Measurements from ENCODE around the gene IDH1.
"Not testable (repeated sequence)": the region's sequence is repeated elsewhere in the genome, so short reads cannot be mapped to it uniquely, and the experiment has no call there.

The IDH1 gene

GRCh38 chr2:208256192-208256782 is 1.4 kb upstream of the IDH1 start:
- no peak for DNase-seq

GRCh38 chr2:208255557-208256106 is 761 bp upstream of the IDH1 start:
- no peak for DNase-seq

DNA sequence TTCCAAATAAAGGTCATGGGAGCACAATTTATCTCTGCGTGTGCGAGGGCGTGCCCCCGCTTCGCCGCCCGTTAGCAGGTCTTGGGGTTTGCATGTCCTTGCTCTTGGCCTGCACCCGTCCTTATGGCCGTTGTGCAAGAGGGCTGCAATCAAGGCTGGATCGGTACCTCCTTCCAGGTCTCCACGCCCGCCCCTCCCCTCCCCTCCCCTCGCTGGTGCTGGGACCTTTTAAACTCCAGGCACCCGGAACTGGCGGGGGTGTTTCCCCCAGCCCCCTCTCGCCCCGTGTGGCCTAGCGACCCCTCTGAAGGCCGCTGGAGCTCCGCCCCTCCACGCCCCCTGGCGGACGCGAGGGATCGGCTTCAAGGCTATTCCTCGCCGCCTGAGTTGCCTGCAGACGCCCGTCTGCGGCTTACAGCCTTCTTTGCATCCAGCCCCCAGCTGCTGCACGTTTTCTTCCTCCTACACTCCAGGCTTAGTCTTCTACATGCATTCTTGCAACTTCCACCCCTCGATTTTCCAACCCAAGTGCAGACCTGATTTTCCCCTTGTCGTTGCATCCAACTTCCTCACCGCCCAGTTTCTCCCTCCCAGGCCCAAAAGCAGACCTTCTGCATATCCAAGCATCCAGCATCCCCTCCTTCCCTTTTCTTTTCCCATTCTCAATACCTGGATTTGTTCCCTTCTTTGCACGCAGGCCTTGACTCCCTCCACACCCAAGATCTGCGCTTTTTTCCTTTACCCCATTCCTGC is 577 bp downstream of the IDH1 start:
- peak; percentile 93 for DNase-seq

GRCh38 chr2:208253600-208254117 is 1.2 kb downstream of the IDH1 start:
- DNase-seq, result no peak

DNA sequence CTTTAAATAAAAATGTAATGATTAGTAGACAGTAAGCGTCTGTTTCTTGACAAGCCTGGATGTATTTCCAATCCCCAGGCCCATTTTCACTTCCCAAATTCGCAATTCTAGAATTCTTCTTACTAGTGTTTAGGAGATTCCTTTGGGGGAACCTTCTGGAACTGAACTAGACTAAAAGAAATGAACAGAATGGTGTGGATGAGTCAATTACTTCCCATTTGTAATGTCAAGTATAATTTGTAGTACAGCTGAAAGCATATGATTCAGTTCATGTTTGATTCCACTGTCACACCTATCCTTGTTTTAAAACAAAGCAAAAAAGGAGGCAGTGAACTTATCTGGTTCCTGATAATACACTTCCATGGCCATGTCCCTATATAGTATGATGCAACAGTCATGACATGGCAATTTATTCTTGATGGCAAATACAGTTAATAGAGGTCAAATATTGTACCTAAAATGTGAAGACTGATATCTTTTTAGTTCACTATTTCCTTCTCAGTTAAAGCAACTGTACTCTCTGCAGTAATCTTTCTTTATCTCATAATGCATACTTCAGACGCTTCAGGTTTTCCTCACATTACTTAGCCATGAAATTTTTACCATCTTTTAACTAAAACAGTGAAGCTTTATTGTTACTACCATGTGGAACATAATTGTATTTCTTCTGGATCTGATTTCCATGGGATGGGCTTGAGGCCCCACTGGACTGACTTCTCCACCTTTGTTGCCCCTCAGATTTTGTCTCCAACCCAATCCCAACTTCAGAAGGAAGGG is 2.0 kb downstream of the IDH1 start:
- no peak for DNase-seq

DNA sequence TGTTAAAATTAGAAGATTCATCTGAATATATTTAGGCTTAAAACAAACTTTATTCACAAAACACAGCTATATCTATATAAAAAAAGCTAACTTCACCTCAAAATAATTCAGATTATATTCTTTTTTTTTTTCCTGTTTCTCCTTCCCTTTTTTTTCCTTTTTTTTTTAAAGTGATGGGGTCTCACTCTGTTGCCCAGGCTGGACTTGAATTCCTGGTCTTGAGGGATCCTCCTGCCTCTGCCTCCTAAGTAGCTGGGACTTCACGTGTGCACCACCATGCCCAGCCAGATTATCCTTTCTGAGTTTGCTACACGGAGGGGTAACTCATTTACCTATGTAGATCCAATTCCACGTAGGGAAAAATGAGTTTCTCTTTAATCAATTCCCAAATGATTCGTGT is 3.8 kb downstream of the IDH1 start:
- no peak for DNase-seq

- DNase-seq, result no peak
Measured at GRCh38 chr2:208250388-208250787, 4.5 kb downstream of the IDH1 start.

GRCh38 chr2:208249296-208249695 is 5.6 kb downstream of the IDH1 start:
- DNase-seq, result no peak

DNA sequence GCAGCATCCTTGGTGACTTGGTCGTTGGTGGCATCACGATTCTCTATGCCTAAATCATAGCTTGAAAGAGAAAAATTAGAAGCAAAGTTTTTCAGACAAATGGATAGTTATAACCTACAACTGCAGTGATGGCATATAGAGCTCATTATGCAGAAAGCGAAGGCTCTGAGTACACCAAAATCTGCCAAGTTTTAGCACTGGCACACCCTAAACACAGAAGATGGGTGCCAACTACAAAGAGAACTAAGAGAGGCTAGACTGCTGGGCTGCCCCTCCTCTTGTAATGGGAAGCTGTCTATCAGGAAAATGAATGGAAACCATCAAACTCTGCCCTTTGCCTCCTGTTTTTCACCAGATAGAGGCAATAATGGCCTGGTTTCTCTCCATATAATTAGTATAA is 6.3 kb downstream of the IDH1 start:
- no peak for DNase-seq

DNA sequence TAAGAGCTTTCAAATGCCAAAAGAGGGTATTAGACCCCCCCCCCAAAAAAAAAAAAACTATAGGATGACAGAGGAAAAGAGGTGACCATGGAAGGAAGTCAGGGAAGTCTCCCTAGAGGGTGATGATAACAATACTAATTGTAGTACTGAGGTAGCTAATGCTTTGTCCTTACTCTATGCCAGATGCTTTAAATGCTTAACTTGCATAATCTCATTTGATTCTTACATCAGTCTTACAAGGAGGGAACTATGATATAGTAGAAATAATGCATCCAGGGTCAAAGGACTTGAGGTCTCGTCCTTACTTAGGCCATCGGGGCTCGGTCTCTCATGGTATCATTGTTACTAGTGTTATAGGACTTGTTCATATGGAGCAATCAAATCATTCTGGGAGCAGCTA is 9.1 kb downstream of the IDH1 start:
- DNase-seq, result no peak

GRCh38 chr2:208244422-208244821 is 10.4 kb downstream of the IDH1 start:
- DNase-seq, result no peak

GRCh38 chr2:208240619-208241209 is 14.2 kb downstream of the IDH1 start:
- no peak for DNase-seq

DNA sequence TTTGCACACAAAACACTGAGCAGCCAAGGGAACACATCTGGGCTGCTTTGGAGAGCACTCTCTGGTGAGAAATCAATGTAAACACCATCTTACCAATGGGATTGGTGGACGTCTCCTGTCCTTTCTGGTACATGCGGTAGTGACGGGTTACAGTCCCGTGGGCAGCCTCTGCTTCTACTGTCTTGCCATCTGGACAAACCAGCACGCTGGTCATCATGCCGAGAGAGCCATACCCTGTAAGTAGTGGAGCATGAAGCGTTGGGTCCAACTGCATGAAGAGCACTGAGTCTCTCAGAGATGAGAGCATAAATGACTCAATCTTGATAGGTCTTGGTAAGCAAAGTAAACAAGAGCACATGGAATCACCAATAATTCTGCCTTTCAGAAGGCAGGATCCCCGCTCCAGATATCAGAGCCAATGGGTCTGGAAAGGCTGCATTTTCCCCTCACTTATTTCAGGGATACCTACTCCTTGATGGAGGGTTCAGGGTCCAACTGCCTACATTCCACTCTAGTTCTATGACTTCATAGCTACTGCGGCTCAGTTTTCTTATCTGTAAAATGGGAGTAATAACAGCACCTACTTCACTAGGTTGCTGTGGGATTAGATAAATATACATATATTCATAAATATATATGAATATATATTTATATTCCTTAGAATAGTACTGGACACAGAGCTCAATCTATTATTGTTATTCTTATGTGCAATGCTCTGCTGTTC is 14.9 kb downstream of the IDH1 start:
- DNase-seq, result no peak

DNA sequence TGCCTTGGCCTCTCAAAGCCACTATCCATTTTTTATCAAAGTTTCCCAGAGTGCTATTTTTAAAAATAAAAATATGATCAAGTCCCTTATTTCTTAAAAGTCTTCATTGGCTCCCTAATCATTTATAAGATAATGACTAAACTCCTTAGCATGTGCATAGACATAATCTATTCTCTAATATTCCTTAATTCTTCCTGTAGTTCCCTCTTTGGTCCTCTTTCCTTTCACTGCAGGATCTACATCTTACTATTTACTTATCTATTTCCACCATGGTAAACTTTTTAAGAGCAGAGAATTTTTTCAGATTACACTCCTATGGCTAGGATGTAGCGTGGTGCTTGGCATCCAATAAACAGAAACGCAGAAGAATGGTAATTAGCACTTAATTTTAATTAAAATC is 19.0 kb downstream of the IDH1 start:
- DNase-seq, result no peak

DNA sequence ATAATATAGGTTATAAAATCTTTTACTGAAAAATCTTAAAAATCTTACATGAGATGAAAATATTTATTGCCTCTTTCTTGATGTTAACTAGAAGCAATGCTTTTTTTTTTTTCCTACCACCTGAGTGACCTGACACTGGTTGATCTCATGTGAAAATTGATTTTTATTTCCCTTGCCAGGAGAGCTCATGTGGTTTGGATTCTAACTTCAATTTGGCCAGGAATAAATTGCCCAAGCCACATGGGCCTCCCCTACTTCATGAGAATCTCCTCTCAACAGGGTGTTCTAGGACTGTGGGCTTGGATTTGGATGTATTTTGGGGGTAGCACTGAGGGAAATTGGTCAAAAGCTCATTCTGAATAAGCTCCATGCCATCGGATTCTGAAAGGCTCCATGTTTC is 20.1 kb downstream of the IDH1 start:
- DNase-seq, result no peak

- no peak for DNase-seq
Measured at GRCh38 chr2:208228476-208228875, 26.4 kb downstream of the IDH1 start.

GRCh38 chr2:208227581-208228232 is 27.2 kb downstream of the IDH1 start:
- DNase-seq, result no peak

GRCh38 chr2:208224802-208225201 is 30.1 kb downstream of the IDH1 start:
- no peak for DNase-seq

GRCh38 chr2:208222351-208222750 is 32.5 kb downstream of the IDH1 start:
- no peak for DNase-seq

DNA sequence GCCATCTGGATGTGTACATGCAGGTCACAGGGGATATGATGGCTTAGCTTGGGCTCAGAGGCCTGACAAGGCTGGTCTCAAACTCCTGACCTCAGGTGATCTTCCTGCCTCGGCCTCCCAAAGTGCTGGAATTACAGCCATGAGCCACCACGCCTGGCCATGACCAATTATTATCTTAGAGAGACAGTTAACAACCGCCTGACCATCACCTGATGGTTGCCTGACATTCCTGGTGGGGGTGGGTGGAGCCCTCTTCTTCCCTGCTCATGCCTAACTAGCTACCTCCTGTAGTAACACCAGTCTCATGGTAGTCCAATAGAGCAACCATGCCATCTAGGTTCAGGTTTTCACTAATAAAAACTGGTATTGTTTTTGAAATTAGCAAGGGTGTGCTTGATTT is 33.0 kb downstream of the IDH1 start:
- DNase-seq, result not testable (repeated sequence)

DNA sequence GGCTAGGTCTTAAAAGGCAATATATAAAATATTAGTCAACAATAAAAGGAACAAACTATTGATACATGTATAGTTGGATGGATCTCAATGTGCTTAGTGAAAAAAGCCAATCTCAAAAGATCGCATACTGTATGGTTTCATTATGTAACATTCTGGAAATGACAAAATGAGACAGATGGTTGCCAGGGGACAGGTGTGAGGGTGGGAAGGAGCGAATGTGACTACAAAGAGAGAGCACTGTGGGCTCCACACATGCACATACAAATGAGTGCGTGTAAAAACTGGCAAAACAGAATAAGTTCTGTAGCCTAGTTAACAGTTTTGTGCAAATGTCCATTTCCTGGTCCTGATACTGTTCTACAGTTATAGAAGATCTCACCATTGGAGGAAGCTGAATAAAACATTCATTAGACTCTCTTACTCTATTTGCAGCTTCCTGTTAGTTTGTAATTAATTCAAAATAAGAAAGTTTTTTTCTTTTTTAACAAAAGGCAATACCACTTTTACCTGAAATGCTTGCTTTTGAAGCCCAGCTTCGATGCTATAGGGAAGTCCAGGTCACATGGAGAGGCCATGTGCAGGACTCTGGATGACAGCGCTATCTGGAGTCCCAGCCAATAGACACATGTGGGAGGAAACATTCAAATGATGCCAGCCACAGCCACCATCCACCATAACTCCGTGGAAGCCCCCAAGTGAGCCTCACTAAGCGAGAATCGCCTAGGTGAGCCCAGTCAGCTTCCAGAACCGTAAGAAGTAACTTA is 44.0 kb downstream of the IDH1 start:
- no peak for DNase-seq

All from activated CD8-positive, alpha-beta memory T cell treated with anti-CD3 and anti-CD28 coated beads, Interleukin-2, amount 50 U/mL, for 48 hours (primary cell).